ENCODE results near the gene CCDC183. TPM values are rescaled to one million over a fixed set of nuclear protein-coding genes. Genes with fewer than 3 reads are reported as not detected.
A peak's percentile ranks its signal among the peaks of the same experiment; 100 is the strongest.

CCDC183 gene
- total and polyA plus RNA-seq, 8 donors: 2.4 to 10.7 (median 3.1) TPM

DNA sequence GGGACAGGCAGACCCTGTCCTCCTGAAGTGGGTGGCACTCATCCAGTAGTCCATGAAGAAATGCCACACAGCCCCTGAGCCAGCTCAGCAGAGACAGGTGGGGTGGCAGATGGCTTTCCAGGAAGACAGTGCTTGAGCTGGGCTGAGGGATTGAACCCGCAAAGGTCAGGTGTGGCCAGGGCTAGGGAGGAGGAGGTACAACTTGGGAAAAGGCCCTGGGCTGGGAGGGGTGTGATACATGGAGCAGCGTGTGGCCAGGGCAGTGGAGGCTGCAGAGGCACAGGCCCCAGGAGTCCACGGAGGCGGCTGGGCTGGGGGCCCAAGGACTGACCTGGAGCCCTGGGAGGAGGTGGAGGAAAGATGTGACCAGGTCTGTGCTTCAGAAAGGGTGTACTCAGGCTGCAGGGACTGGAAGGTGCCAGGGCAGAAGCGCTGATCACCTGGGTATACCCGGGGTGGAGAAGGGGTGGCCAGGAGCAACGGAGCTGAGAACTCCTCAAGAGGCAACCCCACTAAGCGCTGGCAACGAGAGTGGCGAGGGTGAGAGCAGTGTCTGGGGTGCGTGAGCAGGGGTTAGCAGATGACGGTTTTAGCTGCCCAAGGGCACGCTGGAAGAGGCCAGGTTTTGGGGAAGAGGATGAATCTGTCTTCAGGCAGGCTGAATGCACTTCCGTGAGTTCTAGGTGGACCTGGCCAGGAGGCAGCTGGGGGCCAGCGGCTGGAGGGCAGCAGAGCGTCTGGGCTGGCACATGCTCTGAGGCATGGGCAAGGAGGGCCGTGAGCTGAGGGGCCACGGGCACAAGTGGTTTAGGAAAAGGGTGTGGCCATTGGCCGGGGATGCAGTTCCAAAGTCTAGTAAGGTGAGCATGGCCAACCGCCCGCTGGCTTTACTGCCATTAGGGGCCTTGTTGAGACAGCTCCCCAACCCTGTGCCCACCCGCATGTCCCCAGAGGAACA, 7.7 kb downstream of the CCDC183 start:
- Histone ChIP-seq H3K4me1 (peaks cover 6 to 20% (median 7%) of the 10 kb centered on the region in 3 donors), H3K27ac (no peak overlapping the region), H3K36me3 (no peaks in the 10 kb centered on the region), H3K4me3 (no peak overlapping the region), H3K9me3 (no peaks in the 10 kb centered on the region), H3K27me3 (no peaks in the 10 kb centered on the region)
- ATAC-seq (no peak), DNase-seq (peak in 3 of 6 donors; percentile 46 to 66 (median 54)), FAIRE-seq (no peak)
- TF ChIP-seq, protein P1, sequence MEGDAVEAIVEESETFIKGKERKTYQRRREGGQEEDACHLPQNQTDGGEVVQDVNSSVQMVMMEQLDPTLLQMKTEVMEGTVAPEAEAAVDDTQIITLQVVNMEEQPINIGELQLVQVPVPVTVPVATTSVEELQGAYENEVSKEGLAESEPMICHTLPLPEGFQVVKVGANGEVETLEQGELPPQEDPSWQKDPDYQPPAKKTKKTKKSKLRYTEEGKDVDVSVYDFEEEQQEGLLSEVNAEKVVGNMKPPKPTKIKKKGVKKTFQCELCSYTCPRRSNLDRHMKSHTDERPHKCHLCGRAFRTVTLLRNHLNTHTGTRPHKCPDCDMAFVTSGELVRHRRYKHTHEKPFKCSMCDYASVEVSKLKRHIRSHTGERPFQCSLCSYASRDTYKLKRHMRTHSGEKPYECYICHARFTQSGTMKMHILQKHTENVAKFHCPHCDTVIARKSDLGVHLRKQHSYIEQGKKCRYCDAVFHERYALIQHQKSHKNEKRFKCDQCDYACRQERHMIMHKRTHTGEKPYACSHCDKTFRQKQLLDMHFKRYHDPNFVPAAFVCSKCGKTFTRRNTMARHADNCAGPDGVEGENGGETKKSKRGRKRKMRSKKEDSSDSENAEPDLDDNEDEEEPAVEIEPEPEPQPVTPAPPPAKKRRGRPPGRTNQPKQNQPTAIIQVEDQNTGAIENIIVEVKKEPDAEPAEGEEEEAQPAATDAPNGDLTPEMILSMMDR (IDR thresholded peaks at IDR 0.05): no peak
- 94 to 96% methylated on average over 22 of the region's 22 CpGs for WGBS, 2 donors
- intact Hi-C loops (cut with DNase I): no loop called here

GRCh38 chr9:136804509-136805206, 8.5 kb downstream of the CCDC183 start:
- DNase-seq (peak in 4 of 6 donors; percentile 24 to 72 (median 54)), ATAC-seq (no peak), FAIRE-seq (no peak)
- H3K27ac ChIP-seq: no peak overlapping the region
- no peaks in the 10 kb centered on the region for H3K9me3 ChIP-seq
- no peak overlapping the region for H3K4me3 ChIP-seq
- no peaks in the 10 kb centered on the region for H3K27me3 ChIP-seq
- TF ChIP-seq, protein P1 (IDR thresholded peaks at IDR 0.05): no peak
- H3K36me3 ChIP-seq: no peaks in the 10 kb centered on the region
- peaks cover under 1 to 19% (median 6%) of the 10 kb centered on the region in 3 donors for H3K4me1 ChIP-seq
- intact Hi-C loops (cut with DNase I): no loop called here
- 90 to 91% methylated on average over 20 of the region's 20 CpGs for WGBS, 2 donors

GRCh38 chr9:136805207-136805740, 9.1 kb downstream of the CCDC183 start:
- H3K4me3 ChIP-seq: no peak overlapping the region
- no peaks in the 10 kb centered on the region for H3K36me3 ChIP-seq
- no peaks in the 10 kb centered on the region for H3K27me3 ChIP-seq
- TF ChIP-seq, protein P1 (IDR thresholded peaks at IDR 0.05): no peak
- DNase-seq: peak in 2 of 6 donors; percentile 44 to 46
- H3K9me3 ChIP-seq: no peaks in the 10 kb centered on the region
- no peak for ATAC-seq
- no peak overlapping the region for H3K27ac ChIP-seq
- peaks cover 3 to 23% (median 8%) of the 10 kb centered on the region in 3 donors for H3K4me1 ChIP-seq
- 89% methylated on average over 12 of the region's 12 CpGs for WGBS, 2 donors
- FAIRE-seq: no peak
- intact Hi-C loops (cut with DNase I): no loop called here

DNA sequence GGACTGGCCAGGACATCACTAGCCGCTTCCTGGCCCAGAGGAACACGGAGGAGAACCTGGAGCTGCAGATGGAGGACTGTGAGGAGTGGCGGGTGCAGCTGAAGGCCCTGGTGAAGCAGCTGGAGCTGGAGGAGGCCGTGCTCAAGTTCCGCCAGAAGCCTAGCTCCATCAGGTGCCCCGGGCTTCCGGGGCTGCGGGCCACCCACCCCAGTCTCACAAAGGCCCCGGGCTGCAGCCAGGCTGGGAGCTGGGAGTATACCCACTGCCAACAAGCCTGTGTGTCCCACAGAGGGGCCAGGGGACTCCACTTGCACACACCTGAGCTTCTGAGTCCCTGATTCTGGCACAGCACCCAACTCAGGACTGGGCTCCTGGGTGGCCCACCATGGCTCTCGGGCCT, 9.9 kb downstream of the CCDC183 start:
- TF ChIP-seq, protein P1 (IDR thresholded peaks at IDR 0.05): no peak
- H3K9me3 ChIP-seq: no peaks in the 10 kb centered on the region
- ATAC-seq (no peak), DNase-seq (peak in 4 of 6 donors; percentile 19 to 62 (median 46)), FAIRE-seq (no peak)
- 93 to 98% methylated on average over 10 of the region's 10 CpGs for WGBS, 2 donors
- H3K4me1 ChIP-seq: peaks cover 3 to 24% (median 8%) of the 10 kb centered on the region in 3 donors
- H3K4me3 ChIP-seq: no peak overlapping the region
- intact Hi-C loops (cut with DNase I): no loop called here
- H3K27ac ChIP-seq: no peak overlapping the region
- H3K27me3 ChIP-seq: no peaks in the 10 kb centered on the region
- H3K36me3 ChIP-seq: no peaks in the 10 kb centered on the region

All from pancreas (tissue), 10 donors.